ENCODE measurements around the gene NADSYN1.

The NADSYN1 gene

GRCh38 chr11:71474141-71474770 lies 21.3 kb downstream of the NADSYN1 start:
- no peak for DNase-seq (ENCODE audit: low spot score)

- DNase-seq (ENCODE audit: low spot score): no peak
Measured at GRCh38 chr11:71474771-71475483, 21.9 kb downstream of the NADSYN1 start.

- no peak for DNase-seq (ENCODE audit: low spot score)
Measured at GRCh38 chr11:71476031-71476430, 23.0 kb downstream of the NADSYN1 start.

- DNase-seq (ENCODE audit: low spot score): no peak
Measured at GRCh38 chr11:71476926-71477640, 24.1 kb downstream of the NADSYN1 start.

GRCh38 chr11:71477641-71478527 lies 24.9 kb downstream of the NADSYN1 start:
- no peak for DNase-seq (ENCODE audit: low spot score)

GRCh38 chr11:71478528-71478840 lies 25.5 kb downstream of the NADSYN1 start:
- no peak for DNase-seq (ENCODE audit: low spot score)

- no peak for DNase-seq (ENCODE audit: low spot score)
Measured at GRCh38 chr11:71481101-71481960, 28.3 kb downstream of the NADSYN1 start.

- no peak for DNase-seq (ENCODE audit: low spot score)
Measured at GRCh38 chr11:71482216-71482615, 29.2 kb downstream of the NADSYN1 start.

GRCh38 chr11:71482746-71483364 lies 29.9 kb downstream of the NADSYN1 start:
- no peak for DNase-seq (ENCODE audit: low spot score)

GRCh38 chr11:71483692-71484091 lies 30.7 kb downstream of the NADSYN1 start:
- DNase-seq (ENCODE audit: low spot score): no peak

GRCh38 chr11:71484248-71485062 lies 31.5 kb downstream of the NADSYN1 start:
- no peak for DNase-seq (ENCODE audit: low spot score)

GRCh38 chr11:71485063-71485399 lies 32.0 kb downstream of the NADSYN1 start:
- no peak for DNase-seq (ENCODE audit: low spot score)

- no peak for DNase-seq (ENCODE audit: low spot score)
Measured at GRCh38 chr11:71485466-71485865, 32.5 kb downstream of the NADSYN1 start.

GRCh38 chr11:71486320-71486719 lies 33.3 kb downstream of the NADSYN1 start:
- no peak for DNase-seq (ENCODE audit: low spot score)

- DNase-seq (ENCODE audit: low spot score): no peak
Measured at GRCh38 chr11:71488681-71489270, 35.8 kb downstream of the NADSYN1 start.

GRCh38 chr11:71489311-71490043 lies 36.5 kb downstream of the NADSYN1 start:
- DNase-seq (ENCODE audit: low spot score): no peak

- DNase-seq (ENCODE audit: low spot score): no peak
Measured at GRCh38 chr11:71490044-71490730, 37.2 kb downstream of the NADSYN1 start.

GRCh38 chr11:71490731-71491390 lies 37.9 kb downstream of the NADSYN1 start:
- no peak for DNase-seq (ENCODE audit: low spot score)
